Epithelial cell of prostate (primary cell): ENCODE measurements around the gene PPP1R36.
"Not testable (repeated sequence)": the region's sequence is repeated elsewhere in the genome, so short reads cannot be mapped to it uniquely, and the experiment has no call there.

Source experiments
- DNase-seq: peaks from one replicate; pipeline ENCODE4 v3.0.0-alpha.2; 2011; ENCODE audit warnings: low read depth, low spot score
- H3K27ac ChIP-seq: fragments of 450-650 bp; 2 replicates; pipeline ENCODE4 v1.5.1; 2017; ENCODE audit warnings: mild to moderate bottlenecking

The PPP1R36 gene

DNA sequence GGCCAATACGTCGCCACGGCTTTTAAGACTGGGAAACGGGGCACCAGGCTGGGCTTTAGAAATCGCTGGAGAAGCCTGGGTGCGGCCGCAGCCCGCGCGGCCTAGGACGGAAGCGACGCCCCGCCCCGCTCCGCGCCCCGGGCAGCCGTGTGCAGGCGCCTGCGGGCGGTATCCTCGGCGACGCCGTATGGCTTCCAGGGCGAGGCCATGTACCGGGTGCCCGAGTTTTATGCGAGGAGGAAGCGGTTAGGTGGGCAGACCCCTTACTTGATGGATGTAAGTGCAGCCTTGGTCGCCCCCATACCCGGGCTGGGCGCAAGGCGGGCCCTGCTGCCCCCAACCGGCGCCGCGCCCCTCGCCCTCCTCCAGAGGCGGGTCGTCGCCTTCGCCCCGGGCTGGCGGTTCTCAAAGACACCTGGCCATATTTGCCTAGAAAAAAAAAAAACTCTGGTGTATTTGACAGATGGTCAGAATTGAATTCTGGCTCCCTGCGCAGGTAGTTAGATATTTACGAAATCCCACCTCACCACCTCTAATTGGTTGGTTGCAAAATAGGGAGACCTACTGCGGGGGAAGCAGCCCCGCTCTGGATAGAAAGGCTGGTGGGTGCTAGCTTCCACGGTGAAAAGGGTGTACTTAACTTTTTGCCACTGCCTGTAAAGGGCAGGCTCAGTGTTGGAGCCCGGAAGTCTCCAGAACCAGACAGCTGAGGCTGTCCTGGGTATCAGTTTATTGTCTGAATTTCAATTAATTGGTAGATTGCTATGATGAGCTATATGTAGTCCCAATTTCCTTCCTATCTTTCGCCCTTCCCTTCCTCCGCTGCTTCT lies at the start of gene PPP1R36:
TSS of gene PPP1R36 (plus strand) at position 171 of the 830 bp plus-strand sequence. CDS start at position 208, 37 bp downstream.
- DNase-seq = no peak
- H3K27ac ChIP-seq = no peak within 1 kb of the TSS

DNA sequence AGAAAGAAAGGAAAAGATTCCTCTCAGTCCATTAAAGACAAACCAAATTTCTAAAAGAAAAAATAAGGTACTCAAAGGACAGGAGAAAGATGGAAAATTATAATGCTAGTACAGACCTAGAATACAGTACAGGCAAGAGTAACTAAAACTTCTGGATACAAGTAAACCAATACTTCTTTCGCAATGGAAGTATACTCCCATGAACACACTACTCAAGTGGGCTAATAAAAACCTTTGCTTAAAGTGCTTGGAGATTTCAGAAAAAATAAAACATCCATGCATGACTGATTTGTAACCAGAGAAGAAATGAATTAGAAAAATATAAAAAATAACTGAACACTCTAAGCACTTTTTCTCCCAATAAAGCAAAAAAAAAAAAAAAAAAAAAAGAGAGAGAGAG lies 49.7 kb upstream of the PPP1R36 start:
- DNase-seq = no peak
- H3K27ac ChIP-seq = no peak overlapping the region

DNA sequence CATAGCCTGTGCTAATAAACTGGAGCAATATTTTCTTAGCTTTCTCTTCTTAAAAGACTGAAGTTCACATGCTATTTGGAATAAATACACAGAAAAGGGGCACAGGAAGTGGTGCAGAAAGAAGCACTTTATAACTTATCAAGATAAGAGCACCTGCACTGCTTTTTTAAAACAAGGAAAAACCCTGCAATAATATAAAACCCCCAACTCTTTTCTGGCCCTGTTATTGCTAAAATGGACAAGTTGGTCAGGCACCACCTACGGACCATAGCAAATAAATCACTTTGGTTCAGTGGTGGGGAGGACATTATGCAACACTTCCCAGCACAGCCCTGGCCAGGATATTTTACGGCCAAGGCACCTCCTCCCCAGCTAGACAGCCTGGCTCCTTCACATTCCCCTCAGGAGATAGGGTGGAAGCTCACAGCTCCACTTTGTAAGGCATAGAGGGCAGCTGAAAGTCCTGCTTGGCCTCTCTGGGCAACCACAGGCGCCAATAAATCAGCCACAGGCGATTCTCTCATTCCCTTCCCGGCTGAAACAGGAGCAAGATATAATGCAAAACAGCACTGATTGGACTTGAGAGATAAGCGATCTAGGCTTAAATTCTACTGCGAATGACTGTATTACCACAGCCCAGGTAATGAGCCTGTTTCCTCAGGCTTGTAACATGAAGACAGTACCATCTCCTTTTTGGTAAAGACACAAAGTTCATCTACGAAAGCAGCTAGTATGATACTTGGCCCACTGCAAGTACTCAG lies 48.2 kb upstream of the PPP1R36 start:
- no peak for DNase-seq
- peak overlapping the region; percentile 98 for H3K27ac ChIP-seq

- peak overlapping the region; percentile 98 for H3K27ac ChIP-seq
- DNase-seq = no peak
Measured at GRCh38 chr14:64502456-64502855, 47.3 kb upstream of the PPP1R36 start.

GRCh38 chr14:64502887-64503433 lies 46.8 kb upstream of the PPP1R36 start:
- no peak for DNase-seq
- peak overlapping the region; percentile 98 for H3K27ac ChIP-seq

- H3K27ac ChIP-seq = peak within 1 kb of the TSS; percentile 98
- peak; percentile 61 for DNase-seq
Measured at GRCh38 chr14:64503434-64504309, 46.1 kb upstream of the PPP1R36 start, which contains the start of gene ZBTB25. TSS of gene ZBTB25 (minus strand) at chr14:64503838. CDS start at chr14:64490533, 13,305 bp downstream.

DNA sequence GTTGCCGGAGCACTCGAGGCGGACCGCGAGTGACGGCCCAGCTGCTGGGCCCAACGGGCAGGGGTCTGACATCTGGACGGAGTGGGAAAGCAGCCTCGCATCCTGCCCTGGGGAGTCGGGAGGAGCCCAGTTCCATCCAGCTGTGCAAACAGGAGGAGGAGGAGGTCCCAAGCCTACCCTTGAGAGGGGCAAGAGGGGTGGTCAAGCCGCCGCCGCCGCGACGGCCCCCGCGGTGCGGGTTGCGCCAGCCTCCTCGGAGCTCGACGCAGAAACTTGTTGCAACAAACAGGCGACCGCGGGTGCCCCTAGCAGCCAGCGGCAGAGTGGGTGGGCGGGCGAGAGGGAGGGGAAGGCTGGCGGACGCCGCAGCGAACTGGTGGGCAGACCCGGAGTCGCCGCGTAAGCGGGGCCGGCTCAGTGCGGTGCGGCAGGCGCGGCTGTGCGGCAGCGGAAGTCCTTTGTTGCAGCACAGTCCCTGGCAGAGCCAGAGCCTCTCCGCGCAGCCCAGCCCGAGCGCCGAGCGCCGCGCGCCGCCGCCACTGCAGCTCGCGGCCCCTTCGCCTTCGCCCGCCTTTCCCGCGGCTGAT lies 45.4 kb upstream of the PPP1R36 start, which contains the start of gene ZBTB1:
TSS of gene ZBTB1 (plus strand) at position 461 of the 587 bp plus-strand sequence. CDS start 16,735 bp downstream, outside the sequence.
- DNase-seq = peak; percentile 50
- H3K27ac ChIP-seq = peak within 1 kb of the TSS; percentile 98

DNA sequence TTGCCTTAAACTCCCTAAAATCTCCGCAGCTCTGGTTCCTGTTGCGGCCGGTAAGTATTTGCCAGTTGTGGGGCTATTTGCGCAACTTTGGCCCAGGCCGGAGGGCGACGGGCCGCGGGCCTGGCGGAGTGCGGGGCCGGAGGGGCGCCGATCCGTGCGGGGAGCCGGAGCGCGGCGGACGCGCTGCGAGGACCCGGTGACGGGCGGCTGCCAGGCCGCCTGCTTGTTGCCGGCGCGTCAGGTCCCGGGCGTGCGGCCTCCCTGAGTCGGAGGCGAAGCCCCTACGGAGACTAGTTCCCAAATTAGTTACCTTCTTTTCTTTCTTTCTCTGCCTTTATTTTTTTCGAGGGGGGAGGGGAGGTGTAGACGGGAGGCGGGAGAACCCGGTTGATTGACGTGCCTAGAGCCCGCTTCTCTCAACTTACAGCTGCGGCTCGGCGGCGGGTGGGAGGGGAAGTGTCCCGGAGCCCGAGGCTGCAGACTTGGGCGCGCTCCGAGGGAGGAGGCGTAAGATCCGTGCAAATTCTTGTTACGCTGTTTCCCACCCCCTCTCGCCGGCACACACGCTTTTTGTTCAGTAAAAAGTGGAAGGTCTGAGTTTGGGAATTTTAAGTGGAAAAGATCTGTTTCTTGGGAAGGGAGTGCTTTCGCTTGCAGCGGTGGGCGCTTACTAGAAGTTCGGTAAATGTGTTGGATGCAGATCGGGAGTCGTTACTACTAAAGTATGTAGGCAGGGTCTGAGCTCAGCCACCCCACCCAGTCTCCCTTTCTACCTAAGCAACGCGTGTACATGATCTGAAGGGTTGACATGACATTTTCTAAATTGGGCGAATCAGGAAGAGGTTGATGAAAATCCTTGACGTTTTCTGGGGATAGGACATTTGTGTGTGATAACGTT lies 44.6 kb upstream of the PPP1R36 start:
- DNase-seq = no peak
- H3K27ac ChIP-seq = peak overlapping the region; percentile 98

DNA sequence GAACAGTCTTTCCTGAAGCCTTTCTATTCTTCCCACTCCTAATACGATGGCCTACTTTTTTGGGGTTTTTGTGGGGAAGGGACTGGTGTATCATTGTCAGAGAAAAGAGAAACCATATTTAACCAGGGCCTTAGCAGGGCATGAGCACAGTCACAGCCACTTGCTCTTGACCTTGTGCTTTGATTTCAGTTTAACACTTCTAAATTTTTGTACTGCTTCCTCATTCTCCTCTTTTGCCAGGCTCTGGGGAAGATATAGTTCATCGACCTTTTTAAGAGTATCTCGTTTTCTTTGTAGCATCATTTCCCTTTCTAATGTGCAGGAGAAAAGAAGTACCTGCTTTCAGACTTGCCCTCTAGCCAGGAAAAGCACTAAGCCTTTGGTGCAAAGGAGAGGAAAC lies 43.0 kb upstream of the PPP1R36 start:
- DNase-seq = no peak
- peak overlapping the region; percentile 98 for H3K27ac ChIP-seq

- DNase-seq = peak; percentile 54
- H3K27ac ChIP-seq = peak overlapping the region; percentile 98
Measured at GRCh38 chr14:64507376-64508156, 42.2 kb upstream of the PPP1R36 start.

GRCh38 chr14:64508215-64508776 lies 41.5 kb upstream of the PPP1R36 start:
- no peak for DNase-seq
- peak overlapping the region; percentile 98 for H3K27ac ChIP-seq

DNA sequence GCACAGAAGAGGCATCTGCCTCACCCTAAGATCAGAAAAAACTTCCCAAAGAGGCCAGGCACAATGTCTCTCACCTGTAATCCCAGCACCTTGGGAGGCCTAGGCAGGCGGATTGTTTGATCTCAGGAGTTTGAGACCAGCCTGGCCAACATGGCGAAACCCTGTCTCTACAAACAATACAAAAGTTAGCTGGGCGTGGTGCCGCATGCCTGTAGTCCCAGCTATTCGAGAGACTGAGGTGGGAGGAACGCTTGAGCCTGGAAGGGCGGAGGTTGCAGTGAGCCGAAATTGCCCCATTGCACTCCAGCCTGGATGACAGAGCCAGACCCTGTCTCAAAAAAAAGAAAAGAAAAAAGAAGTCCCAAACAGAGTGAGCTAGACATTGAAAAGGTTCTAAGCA lies 40.7 kb upstream of the PPP1R36 start:
- no peak for DNase-seq
- peak overlapping the region; percentile 37 for H3K27ac ChIP-seq

DNA sequence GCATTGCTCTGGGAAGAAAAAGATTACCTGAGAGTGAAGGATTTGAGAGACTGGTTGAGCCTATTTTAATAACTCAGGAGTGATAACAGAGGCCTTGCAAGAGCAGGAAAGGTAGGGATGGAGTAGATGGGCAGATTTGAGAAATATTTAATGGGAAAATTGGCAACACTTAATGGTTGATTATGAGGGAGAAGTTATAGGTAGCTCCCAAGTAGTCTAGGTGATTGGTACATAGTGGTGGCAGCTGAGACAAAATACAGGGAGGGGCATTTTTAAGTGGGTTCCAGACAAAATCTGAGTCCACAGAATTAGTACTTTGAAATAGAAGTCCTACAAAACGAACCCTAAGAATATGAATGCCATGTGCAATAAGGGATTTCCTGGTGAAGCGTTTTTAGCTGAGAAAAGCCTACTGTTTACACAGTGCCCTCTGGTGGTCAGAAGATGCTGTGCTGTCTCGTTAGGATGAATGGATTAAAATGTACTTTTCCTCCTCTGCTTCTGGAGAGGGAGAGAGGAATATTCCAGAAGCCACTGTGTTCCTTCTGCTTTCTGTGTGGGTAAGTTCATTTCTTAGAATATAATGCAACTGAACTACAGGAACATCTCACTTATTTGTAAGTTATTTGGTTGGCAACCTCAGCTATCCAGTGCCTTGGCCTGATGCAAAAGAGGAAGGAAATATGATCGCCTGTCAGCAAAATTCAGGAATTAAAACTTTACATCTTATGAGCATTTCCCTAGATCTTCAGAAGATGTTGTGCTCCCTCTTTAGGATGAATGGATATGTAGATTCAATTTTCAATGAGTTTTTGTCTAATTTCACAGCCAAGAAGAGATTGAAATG lies 38.7 kb upstream of the PPP1R36 start:
- no peak for DNase-seq
- H3K27ac ChIP-seq = peak overlapping the region; percentile 37

DNA sequence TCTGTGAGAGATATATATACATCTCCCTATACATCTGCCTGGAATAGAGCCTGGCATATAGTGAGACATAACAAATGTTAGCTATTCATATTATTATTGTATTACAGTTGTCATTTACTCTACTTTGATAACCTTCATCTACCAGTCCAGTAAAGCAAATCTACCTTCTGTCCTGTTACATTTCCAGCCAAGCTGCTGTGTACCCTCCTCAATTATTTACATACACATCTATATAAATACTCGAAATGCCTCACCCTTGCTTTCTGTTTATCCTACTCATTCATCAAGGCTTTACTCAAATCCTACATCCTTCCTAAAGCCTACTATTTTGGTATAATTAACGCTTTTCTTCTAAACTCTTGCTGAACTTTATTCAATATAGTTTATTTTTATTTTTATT lies 36.5 kb upstream of the PPP1R36 start:
- no peak for DNase-seq
- no peak overlapping the region for H3K27ac ChIP-seq

- no peak overlapping the region for H3K27ac ChIP-seq
- no peak for DNase-seq
Measured at GRCh38 chr14:64515053-64515452, 34.7 kb upstream of the PPP1R36 start.

DNA sequence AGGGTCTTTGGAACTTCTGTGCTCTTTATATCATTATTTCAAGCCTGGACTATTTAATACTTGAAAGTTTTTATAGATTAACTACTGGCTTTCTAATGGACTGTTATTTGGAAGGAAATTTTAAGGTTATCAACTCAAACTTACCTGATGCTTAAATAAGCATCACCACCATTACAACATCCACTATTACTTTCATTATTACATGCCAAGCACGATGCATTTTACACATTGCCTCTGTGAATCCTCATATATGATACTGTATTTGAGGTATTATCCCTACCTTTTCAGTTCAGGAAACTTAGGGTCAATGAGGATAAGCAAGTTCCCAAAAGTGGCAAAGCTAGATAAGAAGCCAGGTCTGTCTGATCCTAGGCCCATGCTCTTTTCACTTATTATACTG lies 32.8 kb upstream of the PPP1R36 start:
- H3K27ac ChIP-seq = no peak overlapping the region
- DNase-seq = no peak

DNA sequence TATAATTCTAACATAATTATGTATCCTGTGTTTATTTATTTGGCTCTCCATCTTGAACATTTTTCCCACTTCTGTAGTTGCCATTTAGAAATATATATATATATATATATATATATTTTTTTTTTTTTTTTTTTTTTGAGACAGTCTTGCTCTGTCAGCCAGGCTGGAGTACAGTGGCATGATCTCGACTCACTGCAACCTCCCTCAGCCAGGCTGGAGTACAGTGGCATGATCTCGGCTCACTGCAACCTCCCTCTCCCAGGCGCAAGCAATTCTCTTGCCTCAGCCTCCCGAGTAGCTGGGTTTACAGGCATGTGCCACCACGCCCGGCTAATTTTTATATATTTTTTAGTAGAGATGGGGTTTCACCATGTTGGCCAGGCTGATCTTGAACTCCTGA lies 32.1 kb upstream of the PPP1R36 start:
- not testable (repeated sequence) for DNase-seq, H3K27ac ChIP-seq
